SK-N-SH treated with all-trans-retinoic acid at 6 μM for 48 hours (cell line): Measurements from ENCODE around the gene LPXN.

ENCODE experiments used
- ATAC-seq: fragments of 200-7000 bp; cut with Tn5 transposase; 3 replicates; pipeline ENCODE4 v1.9.1; 2020; ENCODE audit warnings: mild to moderate bottlenecking, moderate library complexity
- ARNTL ChIP-seq: fragments of 450-650 bp; formaldehyde crosslinking; IDR thresholded peaks from 2 replicates; pipeline ENCODE4 v1.5.0; 2020; ENCODE audit warnings: low read depth, mild to moderate bottlenecking, moderate library complexity, borderline replicate concordance
- BACH2 ChIP-seq: fragments of 250-450 bp; sonication (Bioruptor Pico); IDR thresholded peaks from 2 replicates; pipeline ENCODE4 v1.9.0; 2021; ENCODE audit warnings: mild to moderate bottlenecking, borderline replicate concordance
- CREB5 ChIP-seq: fragments of 250-450 bp; sonication (Bioruptor Pico); IDR thresholded peaks from 2 replicates; pipeline ENCODE4 v1.5.1; 2020; ENCODE audit warnings: low read depth, mild to moderate bottlenecking, moderate library complexity
- CSDC2 ChIP-seq: fragments of 250-450 bp; sonication (Bioruptor Pico); IDR thresholded peaks from 2 replicates; pipeline ENCODE4 v1.5.0; 2020; ENCODE audit warnings: mild to moderate bottlenecking, moderate library complexity
- CSRNP3 ChIP-seq: fragments of 250-450 bp; sonication (Bioruptor Pico); IDR thresholded peaks from 2 replicates; pipeline ENCODE4 v1.5.1; 2021; ENCODE audit warnings: mild to moderate bottlenecking, moderate library complexity
- ESRRG ChIP-seq: fragments of 250-450 bp; sonication (Bioruptor Pico); IDR thresholded peaks from 2 replicates; pipeline ENCODE4 v1.6.1; 2021; ENCODE audit warnings: mild to moderate bottlenecking
- GLIS3 ChIP-seq: fragments of 250-450 bp; sonication (Bioruptor Pico); IDR thresholded peaks from 2 replicates; pipeline ENCODE4 v1.5.0; 2020; ENCODE audit warnings: mild to moderate bottlenecking, moderate library complexity
- ISL1 ChIP-seq: fragments of 250-450 bp; sonication (Bioruptor Pico); IDR thresholded peaks from 2 replicates; pipeline ENCODE4 v2.1.2; 2022; ENCODE audit warnings: mild to moderate bottlenecking, moderate library complexity
- OSR1 ChIP-seq: fragments of 250-450 bp; sonication (Bioruptor Pico); IDR thresholded peaks from 2 replicates; pipeline ENCODE4 v1.8.0; 2022; ENCODE audit warnings: moderate library complexity, mild to moderate bottlenecking, inconsistent platforms
- PATZ1 ChIP-seq: fragments of 250-450 bp; sonication (Bioruptor Pico); IDR thresholded peaks from 2 replicates; pipeline ENCODE4 v1.8.0; 2020; ENCODE audit warnings: mild to moderate bottlenecking, moderate library complexity, borderline replicate concordance
- POU6F1 ChIP-seq: fragments of 250-450 bp; sonication (Bioruptor Pico); IDR thresholded peaks from 2 replicates; pipeline ENCODE4 v1.8.0; 2021; ENCODE audit warnings: low read depth, mild to moderate bottlenecking, moderate library complexity, borderline replicate concordance
- PPARA ChIP-seq: fragments of 250-450 bp; sonication (Bioruptor Pico); IDR thresholded peaks from 2 replicates; pipeline ENCODE4 v1.5.0; 2020; ENCODE audit warnings: mild to moderate bottlenecking, borderline replicate concordance
- RARB ChIP-seq: fragments of 250-450 bp; sonication (Bioruptor Pico); IDR thresholded peaks from 2 replicates; pipeline ENCODE4 v1.8.0; 2021; ENCODE audit warnings: mild to moderate bottlenecking, moderate library complexity
- SNAI2 ChIP-seq: fragments of 250-450 bp; sonication (Bioruptor Pico); IDR thresholded peaks from 2 replicates; pipeline ENCODE4 v1.5.0; 2020; ENCODE audit warnings: mild to moderate bottlenecking, moderate library complexity
- TCF4 ChIP-seq: fragments of 250-450 bp; sonication (Bioruptor Pico); IDR thresholded peaks from 2 replicates; pipeline ENCODE4 v1.8.0; 2021; ENCODE audit warnings: mild to moderate bottlenecking, moderate library complexity, borderline replicate concordance
- TOX ChIP-seq: fragments of 250-450 bp; sonication (Bioruptor Pico); IDR thresholded peaks from 2 replicates; pipeline ENCODE4 v1.8.0; 2021; ENCODE audit warnings: mild to moderate bottlenecking, moderate library complexity, borderline replicate concordance
- TSHZ2 ChIP-seq: fragments of 250-450 bp; sonication (Bioruptor Pico); IDR thresholded peaks from 2 replicates; pipeline ENCODE4 v1.5.0; 2020; ENCODE audit warnings: mild to moderate bottlenecking, moderate library complexity
- ZC3H10 ChIP-seq: fragments of 250-450 bp; sonication (Bioruptor Pico); IDR thresholded peaks from 2 replicates; pipeline ENCODE4 v1.5.1; 2021; ENCODE audit warnings: mild to moderate bottlenecking, moderate library complexity
- ZFP3 ChIP-seq: fragments of 250-450 bp; sonication (Bioruptor Pico); IDR thresholded peaks from 2 replicates; pipeline ENCODE4 v1.5.0; 2020; ENCODE audit warnings: mild to moderate bottlenecking, moderate library complexity
- ZNF565 ChIP-seq: fragments of 450-650 bp; formaldehyde crosslinking; conservative IDR thresholded peaks from 2 replicates; pipeline ENCODE4 v1.5.0; 2020; ENCODE audit warnings: low read depth, mild to moderate bottlenecking, moderate library complexity
- ZNF8 ChIP-seq: fragments of 450-650 bp; formaldehyde crosslinking; IDR thresholded peaks from 2 replicates; pipeline ENCODE4 v1.5.0; 2020; ENCODE audit warnings: mild to moderate bottlenecking, moderate library complexity

The LPXN gene

GRCh38 chr11:58560842-58561241 lies 14.8 kb downstream of the LPXN start:
- TF ChIP-seq ZC3H10 (CRISPR knock-in tag) (no peak), PPARA (no peak), PATZ1 (CRISPR knock-in tag) (no peak), ARNTL (CRISPR knock-in tag) (no peak), ZFP3 (CRISPR knock-in tag) (no peak), ISL1 (CRISPR knock-in tag) (no peak)
- ATAC-seq, result no peak

GRCh38 chr11:58549644-58550043 lies 26.0 kb downstream of the LPXN start:
- no peak for ATAC-seq
- TF ChIP-seq ISL1 (CRISPR knock-in tag) (no peak), SNAI2 (CRISPR knock-in tag) (no peak), CREB5 (CRISPR knock-in tag) (no peak), ZFP3 (CRISPR knock-in tag) (no peak), OSR1 (CRISPR knock-in tag) (no peak), ARNTL (CRISPR knock-in tag) (no peak), PPARA (no peak), BACH2 (CRISPR knock-in tag) (no peak), TSHZ2 (CRISPR knock-in tag) (no peak), RARB (CRISPR knock-in tag) (no peak), TCF4 (no peak), CSRNP3 (no peak), CSDC2 (CRISPR knock-in tag) (no peak), TOX (no peak), ZC3H10 (CRISPR knock-in tag) (no peak), GLIS3 (CRISPR knock-in tag) (no peak), ESRRG (CRISPR knock-in tag) (no peak), ZNF565 (CRISPR knock-in tag) (no peak), POU6F1 (CRISPR knock-in tag) (no peak)

GRCh38 chr11:58546841-58547240 lies 28.8 kb downstream of the LPXN start:
- ATAC-seq, result no peak
- TF ChIP-seq RARB (CRISPR knock-in tag) (no peak), ISL1 (CRISPR knock-in tag) (no peak), ZNF8 (CRISPR knock-in tag) (no peak), PATZ1 (CRISPR knock-in tag) (no peak), PPARA (no peak), TSHZ2 (CRISPR knock-in tag) (no peak), ESRRG (CRISPR knock-in tag) (no peak), CSDC2 (CRISPR knock-in tag) (no peak)
- TF ChIP-seq, all 23 proteins: peak for 0
